HG03521 (cell line): ENCODE results near the gene MAP7.
"Not testable (repeated sequence)": the region's sequence is repeated elsewhere in the genome, so short reads cannot be mapped to it uniquely, and the experiment has no call there.

Source experiments
- ATAC-seq: cut with Tn5 transposase; IDR thresholded peaks from one replicate; pipeline ENCODE4 v1.9.1; 2021; ENCODE audit warnings: mild to moderate bottlenecking, moderate library complexity; ENCODE audit not compliant: unreplicated experiment

The MAP7 gene

DNA sequence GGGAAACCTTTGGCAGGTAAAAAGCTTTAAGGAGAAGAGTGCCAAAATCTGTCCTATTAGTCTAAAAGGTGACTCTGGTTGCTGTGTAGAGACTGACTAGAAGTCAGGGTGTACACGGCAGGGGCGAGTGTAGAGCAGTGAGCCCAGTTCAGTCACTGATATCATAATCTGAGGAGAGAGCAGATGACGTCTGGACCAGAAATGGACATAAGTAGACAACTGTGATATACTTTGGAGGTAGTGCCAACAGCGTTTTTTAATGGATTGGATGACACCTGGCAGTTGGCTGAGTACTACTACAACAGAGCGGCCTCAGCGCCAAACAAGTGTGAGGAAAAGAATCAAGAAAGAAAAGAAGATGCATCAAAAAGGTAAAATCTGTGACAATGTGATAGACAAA, 76.0 kb downstream of the MAP7 start:
- no peak for ATAC-seq

DNA sequence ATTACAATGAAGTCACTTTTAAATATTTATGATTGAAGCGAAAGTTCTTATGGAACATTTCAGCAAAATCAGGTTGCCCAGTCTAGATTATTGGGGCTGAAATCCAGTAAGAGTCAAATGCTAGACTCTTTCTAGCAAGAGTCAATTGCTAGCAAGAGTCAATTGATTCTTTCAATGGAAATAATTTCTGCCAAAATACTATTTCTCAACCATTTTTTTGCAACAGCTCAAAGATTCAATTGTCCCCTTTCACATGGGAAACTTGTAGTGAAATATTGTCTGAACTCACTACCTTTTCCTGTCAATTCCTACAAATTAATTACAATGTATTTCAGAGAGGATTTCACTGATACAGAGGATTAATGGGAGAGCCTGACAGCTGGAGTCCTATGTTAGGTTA, 78.3 kb downstream of the MAP7 start:
- no peak for ATAC-seq

DNA sequence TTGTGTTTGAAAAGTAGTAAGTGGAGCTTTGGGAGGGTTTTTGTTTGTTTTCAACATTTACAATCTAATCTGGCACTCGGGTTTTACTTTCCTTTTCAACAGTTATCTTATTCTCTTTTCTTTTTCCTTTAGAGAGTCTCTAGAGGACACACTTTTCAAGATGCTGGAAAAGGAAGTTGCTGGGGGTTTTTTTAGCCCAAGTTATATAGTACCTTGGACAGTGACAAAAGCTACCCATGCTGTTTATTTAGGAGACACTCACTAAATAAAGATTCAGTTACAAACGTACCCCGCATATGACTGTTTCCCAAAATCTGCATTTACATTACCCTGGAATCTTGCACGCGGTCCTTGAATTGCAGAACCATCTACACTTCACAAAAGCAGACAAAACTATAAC, 78.8 kb downstream of the MAP7 start:
- ATAC-seq: no peak

DNA sequence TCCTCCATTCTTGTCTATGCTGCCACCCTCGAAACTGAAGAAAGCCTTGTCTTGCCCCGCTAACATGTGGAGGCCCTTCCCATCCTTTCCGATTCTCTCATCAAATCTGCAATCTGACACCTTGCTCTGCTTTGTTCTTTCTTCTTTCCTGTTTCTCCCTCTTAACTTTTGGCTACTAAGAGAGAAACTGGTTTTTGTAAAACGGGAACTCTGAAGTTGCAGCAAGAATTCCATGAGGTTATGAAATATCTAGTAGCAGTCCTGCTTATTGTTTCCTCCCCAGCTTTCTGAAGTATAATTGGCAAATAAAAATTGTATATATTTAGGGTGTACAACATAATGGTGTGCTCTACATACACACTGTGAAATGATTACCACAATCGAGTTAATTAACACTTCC, 80.2 kb downstream of the MAP7 start:
- ATAC-seq: no peak

DNA sequence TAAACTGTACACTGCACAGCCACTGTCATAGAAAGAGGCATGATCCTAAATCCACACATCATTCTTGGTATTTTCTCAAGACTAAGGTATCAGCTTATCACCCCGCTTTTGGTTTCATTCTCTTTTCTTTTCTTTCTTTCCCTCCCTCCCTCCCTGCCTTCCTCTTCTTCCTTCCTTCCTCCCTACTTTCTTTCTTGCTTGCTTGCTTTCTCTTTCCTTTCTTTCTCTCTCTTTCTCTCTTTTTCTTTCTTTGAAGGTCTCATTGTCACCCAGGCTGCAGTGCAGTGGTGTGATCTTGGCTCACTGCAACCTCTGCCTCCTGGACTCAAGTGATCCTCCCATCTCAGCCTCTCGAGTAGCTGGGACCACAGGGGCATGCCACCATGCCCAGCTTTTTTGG, 81.1 kb downstream of the MAP7 start:
- no peak for ATAC-seq

DNA sequence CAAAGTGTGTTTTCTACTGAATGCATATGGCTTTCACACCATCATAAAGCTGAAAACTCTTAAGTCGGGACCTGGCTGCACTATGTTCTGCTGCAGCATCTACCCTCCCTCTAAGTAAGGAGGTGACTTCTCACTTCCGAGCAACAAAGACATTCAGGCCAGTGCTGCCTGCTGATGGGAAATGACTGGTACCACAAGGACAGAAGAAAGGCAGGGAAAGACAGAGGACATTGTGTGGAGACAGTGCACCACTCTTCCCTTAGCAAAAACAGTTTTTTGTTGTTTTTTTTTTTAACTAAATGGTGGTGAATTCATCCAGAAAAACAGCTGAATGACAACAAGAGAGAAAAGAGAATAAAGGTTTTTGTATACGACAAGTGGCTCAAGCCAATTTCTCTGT, 81.5 kb downstream of the MAP7 start:
- ATAC-seq: no peak

DNA sequence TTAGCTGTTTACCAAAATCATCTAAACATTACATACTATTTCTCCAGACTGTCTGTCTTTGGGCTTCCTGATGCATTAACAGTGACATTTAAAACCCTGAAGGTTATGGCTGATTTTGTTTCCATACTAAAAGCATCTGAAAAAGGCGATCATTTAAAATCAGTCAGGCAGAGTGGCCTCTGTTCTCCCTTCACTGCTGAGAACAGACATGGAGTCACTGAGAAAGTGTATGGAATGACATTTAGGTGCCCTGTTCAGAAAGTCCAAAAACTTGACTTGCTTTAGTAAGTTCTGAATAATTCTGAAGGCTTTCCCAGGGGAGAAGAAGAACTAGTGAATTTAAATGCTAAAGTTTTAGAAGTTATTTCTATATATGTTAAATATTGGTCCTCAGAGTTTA, 83.0 kb downstream of the MAP7 start:
- no peak for ATAC-seq

DNA sequence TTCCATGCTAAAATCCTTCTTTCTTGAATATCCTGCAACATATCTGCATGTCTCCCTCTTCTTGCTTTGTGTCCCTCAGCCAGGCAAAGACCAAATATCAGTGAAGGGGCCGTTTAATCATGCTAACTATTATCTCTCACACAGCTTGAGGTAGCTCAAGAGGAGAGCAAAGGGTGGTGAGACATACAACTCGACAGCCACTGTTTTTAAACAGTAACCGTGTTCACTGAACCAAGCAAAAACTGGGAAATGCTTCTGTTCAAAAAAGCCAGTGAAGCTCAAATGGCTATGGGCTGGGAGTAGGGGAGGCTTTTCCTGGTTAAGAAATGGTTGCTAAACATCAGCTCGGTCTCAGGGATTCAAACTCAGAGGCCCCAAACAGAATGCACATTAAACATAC, 83.4 kb downstream of the MAP7 start:
- ATAC-seq: no peak

DNA sequence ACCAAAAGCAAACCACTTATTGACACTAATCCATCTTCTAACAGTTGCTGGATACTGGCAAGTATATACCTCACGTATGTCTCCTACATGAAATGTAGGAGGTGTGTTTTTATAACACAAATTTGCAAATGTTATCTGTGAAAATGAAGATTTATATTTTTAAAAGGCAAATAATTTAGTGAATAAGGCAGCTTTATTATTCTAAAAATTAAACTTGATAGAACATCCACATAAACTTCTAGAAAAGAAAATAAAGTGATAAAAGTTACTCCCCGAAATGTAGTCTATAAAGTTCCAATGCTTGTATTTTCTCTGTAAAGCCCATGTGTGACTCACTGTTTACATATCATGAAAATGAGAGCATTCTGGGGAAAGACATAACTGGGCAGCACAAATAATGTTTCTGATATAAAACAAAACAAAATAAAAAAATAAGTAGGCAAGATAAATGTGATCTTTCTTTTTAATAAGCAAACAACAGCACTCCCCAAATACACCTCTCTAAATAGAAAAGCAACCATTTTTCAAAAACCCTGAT, 84.4 kb downstream of the MAP7 start:
- ATAC-seq: no peak

DNA sequence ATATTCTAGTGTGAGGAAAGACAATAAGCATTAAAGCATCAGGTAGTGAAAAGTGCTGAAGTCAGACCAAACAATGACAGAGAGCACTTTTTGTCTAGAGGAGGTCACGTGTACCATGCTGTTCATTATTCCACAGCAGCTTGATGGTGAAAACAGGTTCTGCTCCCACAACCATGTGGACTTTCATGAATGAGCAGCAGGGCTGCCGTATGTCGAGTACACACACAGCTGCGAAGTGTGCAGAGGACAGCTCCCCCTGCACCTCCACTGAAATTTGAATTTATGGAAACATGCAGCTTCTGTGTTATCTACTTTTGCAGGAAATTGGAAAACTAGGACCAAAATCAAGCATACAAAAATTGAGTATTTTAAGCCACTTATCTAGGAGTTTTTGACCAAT, 85.3 kb downstream of the MAP7 start:
- ATAC-seq: no peak

DNA sequence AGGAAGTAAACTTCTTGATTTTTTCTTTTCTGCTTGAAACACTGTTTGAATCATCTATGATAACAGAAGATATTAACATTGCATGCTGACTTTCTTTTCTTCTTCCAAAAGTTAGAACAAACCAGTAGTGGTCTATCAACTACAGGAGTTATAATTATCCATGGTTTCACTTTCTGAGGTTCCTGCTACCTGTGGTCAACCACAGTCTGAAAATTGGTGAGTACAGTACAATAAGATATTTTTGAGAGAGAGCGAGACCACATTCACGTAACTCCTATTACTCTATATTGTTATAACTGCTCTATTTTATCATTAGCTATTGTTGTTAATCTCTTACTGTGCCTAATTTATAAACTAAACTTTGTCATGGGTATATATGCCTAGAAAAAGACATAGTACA, 86.1 kb downstream of the MAP7 start:
- no peak for ATAC-seq

DNA sequence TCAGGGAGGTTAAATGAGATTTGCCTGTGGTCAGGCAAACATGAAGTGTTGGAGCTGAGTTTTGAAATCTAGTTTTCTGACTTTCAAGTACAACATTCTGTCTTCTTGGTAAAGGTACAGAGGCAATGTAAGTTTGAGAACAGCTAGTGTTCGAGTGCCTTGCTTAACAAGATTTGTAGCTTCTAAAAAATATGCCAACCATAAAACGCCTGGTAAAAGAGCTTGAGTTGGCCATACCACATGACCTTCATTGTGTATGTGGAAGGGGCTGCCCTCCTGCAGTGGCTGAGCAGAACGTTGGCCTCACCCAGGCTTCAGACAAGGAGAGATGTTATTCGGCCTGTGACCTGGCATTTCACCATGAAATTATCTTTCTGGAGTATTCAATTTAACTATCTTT, 86.5 kb downstream of the MAP7 start:
- ATAC-seq: no peak

DNA sequence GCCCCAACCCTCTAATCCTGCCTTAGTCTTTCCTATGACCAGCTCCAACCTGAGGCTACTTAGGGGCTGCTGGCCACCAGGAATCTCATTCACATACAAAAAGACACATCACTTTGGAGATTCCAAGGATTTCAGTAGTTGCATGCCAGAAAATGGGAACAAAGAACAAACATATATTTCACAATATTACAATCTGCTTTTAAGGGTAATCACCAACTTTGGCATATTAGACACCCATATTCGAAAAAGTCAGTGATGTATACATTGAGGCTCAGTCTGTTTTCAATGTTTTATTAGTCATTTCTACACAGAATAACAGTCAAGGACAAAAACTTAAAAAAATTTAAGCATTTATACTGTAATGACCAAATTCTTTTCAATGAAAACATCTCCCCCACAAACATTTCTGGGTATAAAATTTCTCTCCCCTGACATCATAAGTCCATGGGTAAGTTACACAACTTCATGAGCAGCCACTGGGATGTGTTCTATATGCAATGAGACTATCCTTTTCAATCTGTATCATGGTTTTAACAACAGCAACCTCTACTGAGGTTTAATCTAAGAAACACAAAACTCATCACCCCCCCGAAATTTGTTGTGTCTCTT, 103.5 kb downstream of the MAP7 start:
- no peak for ATAC-seq

DNA sequence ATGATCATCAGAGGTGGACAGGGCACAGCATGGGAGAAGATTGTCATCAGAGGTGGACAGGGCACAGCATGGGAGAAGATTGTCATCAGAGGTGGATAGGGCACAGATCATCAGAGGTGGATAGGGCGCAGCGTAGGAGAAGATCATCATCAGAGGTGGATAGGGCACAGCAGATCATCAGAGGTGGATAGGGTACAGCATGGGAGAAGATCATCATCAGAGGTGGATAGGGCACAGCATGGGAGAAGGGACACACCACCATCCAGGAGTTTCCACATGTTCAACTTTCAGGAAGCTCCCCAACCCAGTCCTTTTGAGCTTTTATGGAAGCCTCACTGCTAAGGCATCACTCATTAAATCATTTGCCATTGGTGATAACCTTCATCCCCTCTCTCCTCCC, 104.1 kb downstream of the MAP7 start:
- no peak for ATAC-seq

DNA sequence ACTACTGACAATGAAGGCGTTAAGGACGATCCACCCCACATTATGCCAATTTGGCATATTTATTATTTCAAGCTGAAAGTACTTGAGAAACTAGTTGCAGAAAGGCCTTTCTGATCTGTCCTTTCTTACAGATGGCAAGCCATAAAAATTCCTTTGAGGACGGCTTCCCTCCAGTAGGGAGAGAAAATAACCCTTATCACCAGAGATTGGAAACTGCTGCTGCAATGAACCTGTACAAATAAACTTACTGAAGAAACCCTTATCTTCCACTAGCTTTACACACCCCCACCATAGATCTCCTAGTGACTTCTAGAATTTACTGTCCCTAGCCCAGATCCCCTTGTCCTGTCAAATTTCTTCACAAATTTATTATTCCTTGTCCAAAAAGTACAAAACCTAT, 105.2 kb downstream of the MAP7 start:
- no peak for ATAC-seq

DNA sequence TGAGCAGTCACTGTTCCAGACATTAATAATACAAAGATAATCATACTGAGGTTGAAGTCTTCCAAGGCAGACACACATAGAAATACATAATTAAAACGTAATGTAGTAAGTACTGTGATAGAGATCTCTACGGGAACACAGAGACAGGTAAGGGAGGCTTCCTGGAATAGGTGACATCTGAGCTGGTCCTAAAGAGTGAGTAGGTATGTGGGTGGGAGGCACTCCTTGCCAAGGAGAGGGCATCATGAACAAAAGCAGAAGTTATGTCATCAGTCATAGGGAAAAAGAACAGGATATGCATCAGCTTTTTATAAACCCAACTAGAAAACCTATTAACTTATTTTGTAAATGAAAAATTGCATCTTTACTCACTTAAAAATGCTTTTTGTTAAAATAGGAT, 110.0 kb downstream of the MAP7 start:
- ATAC-seq: no peak

DNA sequence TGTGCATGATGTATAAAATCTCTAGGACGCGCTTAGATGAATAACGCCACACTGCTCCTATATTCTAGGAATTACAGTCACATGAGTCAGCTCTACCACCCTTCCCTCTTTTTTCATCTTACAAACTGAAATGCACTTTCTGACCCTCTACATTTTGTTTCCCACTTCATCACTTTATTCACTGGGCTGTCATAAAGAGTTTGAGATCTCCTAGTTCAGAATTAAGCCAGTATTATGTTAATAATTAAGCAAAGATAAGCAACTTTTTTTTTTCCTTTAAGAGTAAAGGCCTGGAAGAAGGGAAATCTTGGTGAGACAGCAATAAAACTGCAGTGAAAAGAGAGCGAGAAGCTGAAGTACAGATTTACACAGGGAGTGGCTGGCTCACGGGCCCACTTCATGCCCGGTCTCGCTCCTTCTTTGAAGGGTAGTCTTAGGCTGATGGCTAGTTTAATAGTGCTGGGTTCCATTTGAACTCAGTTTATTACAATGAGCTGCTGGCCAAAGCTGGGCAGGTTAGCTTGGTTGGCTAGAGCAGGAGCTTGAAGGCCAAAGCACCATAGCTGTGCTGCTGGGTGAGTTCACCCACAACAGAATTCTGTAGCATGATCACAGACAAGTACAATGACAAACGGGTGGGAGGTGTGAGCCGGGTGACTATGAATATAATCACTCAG, 110.6 kb downstream of the MAP7 start:
- no peak for ATAC-seq

DNA sequence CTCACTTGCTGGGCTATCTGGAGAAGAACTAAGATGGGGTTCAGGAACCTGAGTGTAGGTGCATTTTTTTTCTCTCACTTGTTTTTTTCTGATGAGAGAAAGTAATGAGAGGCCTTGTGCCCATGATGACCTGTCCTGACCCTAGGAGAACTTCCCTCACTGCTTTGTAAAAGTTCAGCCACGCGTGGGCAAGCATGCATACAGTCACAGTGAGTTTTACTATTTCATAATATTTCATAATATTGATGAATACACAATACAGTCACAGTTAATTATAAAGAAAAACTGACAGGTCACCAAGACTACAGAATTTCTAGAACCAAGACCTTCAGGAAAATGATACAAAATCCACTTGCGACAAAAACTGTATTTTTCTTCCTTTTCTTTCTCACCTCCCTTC, 111.8 kb downstream of the MAP7 start:
- ATAC-seq: no peak

DNA sequence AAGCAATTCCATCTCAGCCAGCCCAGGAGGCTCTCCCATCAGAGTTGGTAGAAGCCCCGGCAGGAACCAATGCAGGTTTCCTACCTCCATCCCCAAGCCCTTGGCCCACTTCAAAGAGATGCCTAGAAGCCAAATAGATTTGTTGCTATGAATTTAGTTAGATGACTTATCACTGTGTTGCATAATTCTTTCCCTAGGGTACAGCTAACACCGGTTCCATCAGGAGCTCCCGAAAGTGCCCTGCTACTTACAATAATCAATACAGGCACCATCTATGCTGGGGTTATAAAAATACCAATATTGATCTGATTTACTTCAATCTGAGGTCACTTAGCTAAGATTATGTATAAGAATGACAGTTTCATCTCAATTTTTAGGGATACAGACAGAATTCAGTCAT, 113.0 kb downstream of the MAP7 start:
- no peak for ATAC-seq

DNA sequence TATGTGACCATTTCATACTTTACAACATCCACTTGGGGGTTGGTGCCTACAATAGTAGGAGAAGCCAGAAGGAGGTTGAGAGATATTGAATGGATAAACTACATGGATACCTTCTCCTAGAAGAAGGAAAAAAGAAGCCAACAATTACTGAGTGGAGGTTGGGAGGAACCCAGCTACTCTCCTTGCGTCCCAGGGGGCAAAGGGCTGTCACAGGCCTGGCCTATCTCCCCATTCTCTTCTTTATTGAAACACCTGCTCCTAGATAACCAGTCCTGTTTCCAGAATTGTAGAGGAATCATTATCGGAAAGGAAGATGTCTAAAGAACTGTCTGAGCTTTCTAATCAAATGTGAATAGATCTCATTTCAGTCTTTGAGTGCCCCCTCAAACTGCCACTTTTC, 115.1 kb downstream of the MAP7 start:
- no peak for ATAC-seq

DNA sequence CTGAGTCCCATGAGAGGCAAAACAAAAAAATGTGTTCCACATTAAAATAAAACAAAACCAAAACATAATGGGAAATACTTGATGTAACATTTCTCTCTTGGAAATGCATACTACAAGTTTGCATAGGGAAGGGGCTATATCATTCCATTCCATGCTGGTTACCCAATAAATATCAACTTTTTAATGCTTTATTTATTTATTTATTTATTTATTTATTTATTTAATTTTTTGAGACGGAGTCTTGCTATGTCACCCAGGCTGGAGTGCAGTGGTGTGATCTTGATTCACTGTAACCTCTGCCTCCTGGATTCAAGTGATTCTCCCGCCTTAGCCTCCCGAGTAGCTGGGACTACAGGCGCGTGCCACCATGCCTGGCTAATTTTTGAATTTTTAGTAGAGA, 118.9 kb downstream of the MAP7 start:
- ATAC-seq: not testable (repeated sequence)

DNA sequence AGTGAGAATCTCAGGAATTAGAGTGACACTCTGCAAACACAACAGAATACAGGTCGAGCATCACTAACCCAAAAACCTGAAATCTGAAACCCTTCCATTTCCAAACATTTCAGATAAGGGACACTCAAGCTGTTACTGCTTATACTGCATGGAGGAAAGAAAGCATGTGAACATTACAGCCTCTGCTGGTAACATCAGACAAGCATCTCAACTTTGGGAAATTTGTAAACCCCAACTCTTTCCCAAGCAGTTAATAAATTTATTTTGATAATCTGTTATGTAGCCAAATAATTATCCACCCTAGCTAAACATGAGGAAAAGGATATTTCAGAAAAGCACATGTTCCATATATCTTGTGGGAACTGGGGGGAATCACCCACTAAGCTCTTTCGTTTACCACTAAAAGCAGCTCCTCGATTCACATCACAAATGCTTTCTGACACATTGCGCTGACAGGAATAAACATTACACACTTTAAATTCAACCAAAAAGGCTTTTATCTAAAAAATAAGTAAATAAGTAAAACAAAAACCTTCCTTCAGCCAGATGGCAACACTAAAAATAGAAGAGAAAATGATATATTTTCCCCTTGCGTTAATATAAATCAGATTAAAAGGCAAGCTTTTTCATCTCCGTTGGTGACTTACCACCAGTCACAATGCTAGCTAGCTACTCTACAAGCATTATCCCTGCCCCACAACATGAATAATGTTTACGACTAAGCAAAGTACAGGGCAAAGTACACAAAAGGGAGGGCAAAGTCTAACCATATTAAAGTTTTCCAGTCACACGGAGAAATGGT, 120.8 kb downstream of the MAP7 start:
- ATAC-seq: no peak
